SH-SY5Y (cell line): ENCODE data around the gene IL17RC.

ENCODE experiments used
- GATA2 ChIP-seq: IDR thresholded peaks from 2 replicates; pipeline ENCODE4 v1.6.1; 2011; ENCODE audit warnings: mild to moderate bottlenecking, low read depth, low read length
- GATA3 ChIP-seq: IDR thresholded peaks from 2 replicates; pipeline ENCODE4 v1.6.1; 2011; ENCODE audit warnings: low read depth, mild to moderate bottlenecking, low read length, moderate library complexity

GRCh38 chr3:9949626-9950025, 32.7 kb downstream of the IL17RC start:
- no peak for TF ChIP-seq GATA3
- no peak for TF ChIP-seq GATA2
